Panc1 (cell line): ENCODE data around the gene HERC5. TPM values are rescaled to one million over a fixed set of nuclear protein-coding genes. Genes with fewer than 3 reads are reported as not detected.

Experiments
- ATAC-seq: fragments of 200-7000 bp; cut with Tn5 transposase; 2 replicates; pipeline ENCODE4 v1.9.1; 2020; ENCODE audit warnings: mild to moderate bottlenecking, moderate library complexity
- BruUV-seq: library from RNA; stranded (reverse); fragments of 400-500 nt; replicated peaks from 2 replicates; lab custom pipeline; 2021; lab: Mats Ljungman, UMichigan
- CTCF ChIA-PET: fragments of 300-600 bp; sonication (Branson Sonifier 250); formaldehyde crosslinking; loops from one replicate; lab custom pipeline; 2022; ENCODE audit warnings: antibody characterized with exemption; lab: Charles Lee
- POLR2A ChIA-PET: fragments of 300-600 bp; sonication (Branson Sonifier 250); formaldehyde crosslinking; loops from one replicate; lab custom pipeline; 2022; ENCODE audit warnings: antibody characterized with exemption; lab: Charles Lee
- DNase-seq: peaks from one replicate; pipeline ENCODE4 v3.0.0-alpha.2; 2010; ENCODE audit warnings: low read depth, low spot score
- H3K27ac ChIP-seq: 2 replicates; pipeline ENCODE4 v1.5.1; 2011; ENCODE audit warnings: mild to moderate bottlenecking, low read length, inconsistent platforms
- H3K27me3 ChIP-seq: fragments of 200-500 bp; sonication (Bioruptor generic); 2 replicates; pipeline ENCODE4 v1.6.0; 2014; ENCODE audit warnings: low read length, inconsistent platforms; ENCODE audit not compliant: control insufficient read depth, insufficient read depth
- H3K36me3 ChIP-seq: fragments of 200-500 bp; sonication (Bioruptor generic); 2 replicates; pipeline ENCODE4 v1.5.1; 2014; ENCODE audit warnings: inconsistent platforms, mild to moderate bottlenecking, low read length, moderate library complexity; ENCODE audit not compliant: control insufficient read depth, insufficient read depth
- H3K4me1 ChIP-seq: 2 replicates; pipeline ENCODE4 v1.5.1; 2011; ENCODE audit warnings: inconsistent platforms, mild to moderate bottlenecking, low read length, moderate library complexity; ENCODE audit not compliant: control insufficient read depth, insufficient read depth
- H3K4me3 ChIP-seq, 2 experiments: 2 replicates each; pipeline ENCODE4 v1.5.1; 2011 to 2012; ENCODE audit warnings: low read depth in 2 of 2, low read length in 2 of 2, mild to moderate bottlenecking in 2 of 2, inconsistent platforms in 1 of 2, moderate library complexity in 1 of 2
- H3K9me3 ChIP-seq: fragments of 200-500 bp; sonication (Bioruptor generic); 2 replicates; pipeline ENCODE4 v1.5.1; 2014; ENCODE audit warnings: low read depth, mild to moderate bottlenecking, inconsistent platforms, low read length, moderate library complexity; ENCODE audit not compliant: control insufficient read depth, insufficient read depth
- POLR2AphosphoS5 ChIP-seq: IDR thresholded peaks from 2 replicates; pipeline ENCODE4 v1.6.1; 2012; ENCODE audit warnings: mild to moderate bottlenecking, low read depth, low read length, moderate library complexity
- SIN3A ChIP-seq: IDR thresholded peaks from 2 replicates; pipeline ENCODE4 v1.6.1; 2012; ENCODE audit warnings: low read depth, mild to moderate bottlenecking, low read length, moderate library complexity, borderline replicate concordance; ENCODE audit not compliant: insufficient read depth
- TCF7L2 ChIP-seq: IDR thresholded peaks from 2 replicates; pipeline ENCODE4 v1.6.1; 2011; ENCODE audit warnings: mild to moderate bottlenecking, low read depth, low read length, inconsistent platforms
- in situ Hi-C: cut with HindIII; loops from 2 replicates; pipeline ENCODE4 v1.10.0; 2016; ENCODE audit warnings: low sequenced_read_pairs, low pct_unique_long_range_greater_than_20kb
- intact Hi-C: fragments of 100-400 bp; cut with micrococcal nuclease; formaldehyde crosslinking; loops from one replicate; pipeline ENCODE4 v1.10.0; 2022; ENCODE audit not compliant: unreplicated experiment
- total RNA-seq: library from RNA; stranded (reverse); gene quantifications from one replicate; pipeline ENCODE4 v1.2.1, GENCODE V29; 2021; ENCODE audit not compliant: unreplicated experiment
- TF ChIP-seq, protein P1 (sequence below): fragments of 450-650 bp; IDR thresholded peaks from 2 replicates; pipeline ENCODE4 v1.5.1; 2017; ENCODE audit warnings: mild to moderate bottlenecking
- TF ChIP-seq, protein P2 (sequence below), 2 experiments: IDR thresholded peaks; 2 replicates each; pipeline ENCODE4 v1.6.1; 2011 to 2012; ENCODE audit warnings: low read depth in 2 of 2, control low read depth in 1 of 2, low read length in 1 of 2, mild to moderate bottlenecking in 1 of 2, moderate library complexity in 1 of 2; ENCODE audit not compliant: insufficient read depth in 1 of 2

Gene HERC5
- total RNA-seq, 1 experiment from 2014 or later = 6.7 TPM

DNA sequence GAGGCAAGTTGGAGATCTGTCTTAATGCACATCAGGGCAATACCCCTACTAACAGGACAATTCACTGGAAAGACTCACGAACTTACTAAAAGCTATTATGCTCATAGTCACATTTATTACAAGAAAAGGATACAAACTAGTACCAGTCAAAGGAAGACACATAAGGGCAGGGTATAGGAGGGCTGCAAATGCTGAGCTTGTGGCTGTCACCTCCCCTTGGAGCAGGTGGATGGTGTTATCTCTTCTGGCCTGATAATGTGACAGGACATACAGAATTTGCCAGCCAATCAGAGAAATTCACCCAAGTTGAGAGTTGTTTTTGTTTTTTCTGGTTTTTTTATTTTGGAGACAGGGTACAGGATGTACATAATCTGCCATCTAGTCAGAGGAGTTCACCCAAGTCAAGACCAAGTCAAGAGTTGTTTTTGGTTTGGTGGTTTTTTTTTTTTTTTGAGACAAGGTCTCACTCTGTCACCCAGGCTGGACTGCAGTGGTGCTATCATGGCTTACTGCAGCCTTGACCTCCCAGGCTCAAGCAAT, 8.8 kb downstream of the HERC5 start:
- ChIA-PET CTCF (no interaction called here), POLR2A (interaction anchor here (0.7 kb wide), 1 partner anchor 55 kb away, joined by 4 read pairs; no protein-coding TSS in a partner anchor)
- no TSS peak for BruUV-seq
- no peaks in the 10 kb centered on the region for H3K36me3 ChIP-seq
- H3K27ac ChIP-seq = no peak overlapping the region
- in situ Hi-C loops (no loop called here), intact Hi-C loops (no loop called here)
- no peaks in the 10 kb centered on the region for H3K4me1 ChIP-seq
- TF ChIP-seq, protein P1, sequence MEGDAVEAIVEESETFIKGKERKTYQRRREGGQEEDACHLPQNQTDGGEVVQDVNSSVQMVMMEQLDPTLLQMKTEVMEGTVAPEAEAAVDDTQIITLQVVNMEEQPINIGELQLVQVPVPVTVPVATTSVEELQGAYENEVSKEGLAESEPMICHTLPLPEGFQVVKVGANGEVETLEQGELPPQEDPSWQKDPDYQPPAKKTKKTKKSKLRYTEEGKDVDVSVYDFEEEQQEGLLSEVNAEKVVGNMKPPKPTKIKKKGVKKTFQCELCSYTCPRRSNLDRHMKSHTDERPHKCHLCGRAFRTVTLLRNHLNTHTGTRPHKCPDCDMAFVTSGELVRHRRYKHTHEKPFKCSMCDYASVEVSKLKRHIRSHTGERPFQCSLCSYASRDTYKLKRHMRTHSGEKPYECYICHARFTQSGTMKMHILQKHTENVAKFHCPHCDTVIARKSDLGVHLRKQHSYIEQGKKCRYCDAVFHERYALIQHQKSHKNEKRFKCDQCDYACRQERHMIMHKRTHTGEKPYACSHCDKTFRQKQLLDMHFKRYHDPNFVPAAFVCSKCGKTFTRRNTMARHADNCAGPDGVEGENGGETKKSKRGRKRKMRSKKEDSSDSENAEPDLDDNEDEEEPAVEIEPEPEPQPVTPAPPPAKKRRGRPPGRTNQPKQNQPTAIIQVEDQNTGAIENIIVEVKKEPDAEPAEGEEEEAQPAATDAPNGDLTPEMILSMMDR = no peak
- no peak for TF ChIP-seq SIN3A
- TF ChIP-seq, protein P2, sequence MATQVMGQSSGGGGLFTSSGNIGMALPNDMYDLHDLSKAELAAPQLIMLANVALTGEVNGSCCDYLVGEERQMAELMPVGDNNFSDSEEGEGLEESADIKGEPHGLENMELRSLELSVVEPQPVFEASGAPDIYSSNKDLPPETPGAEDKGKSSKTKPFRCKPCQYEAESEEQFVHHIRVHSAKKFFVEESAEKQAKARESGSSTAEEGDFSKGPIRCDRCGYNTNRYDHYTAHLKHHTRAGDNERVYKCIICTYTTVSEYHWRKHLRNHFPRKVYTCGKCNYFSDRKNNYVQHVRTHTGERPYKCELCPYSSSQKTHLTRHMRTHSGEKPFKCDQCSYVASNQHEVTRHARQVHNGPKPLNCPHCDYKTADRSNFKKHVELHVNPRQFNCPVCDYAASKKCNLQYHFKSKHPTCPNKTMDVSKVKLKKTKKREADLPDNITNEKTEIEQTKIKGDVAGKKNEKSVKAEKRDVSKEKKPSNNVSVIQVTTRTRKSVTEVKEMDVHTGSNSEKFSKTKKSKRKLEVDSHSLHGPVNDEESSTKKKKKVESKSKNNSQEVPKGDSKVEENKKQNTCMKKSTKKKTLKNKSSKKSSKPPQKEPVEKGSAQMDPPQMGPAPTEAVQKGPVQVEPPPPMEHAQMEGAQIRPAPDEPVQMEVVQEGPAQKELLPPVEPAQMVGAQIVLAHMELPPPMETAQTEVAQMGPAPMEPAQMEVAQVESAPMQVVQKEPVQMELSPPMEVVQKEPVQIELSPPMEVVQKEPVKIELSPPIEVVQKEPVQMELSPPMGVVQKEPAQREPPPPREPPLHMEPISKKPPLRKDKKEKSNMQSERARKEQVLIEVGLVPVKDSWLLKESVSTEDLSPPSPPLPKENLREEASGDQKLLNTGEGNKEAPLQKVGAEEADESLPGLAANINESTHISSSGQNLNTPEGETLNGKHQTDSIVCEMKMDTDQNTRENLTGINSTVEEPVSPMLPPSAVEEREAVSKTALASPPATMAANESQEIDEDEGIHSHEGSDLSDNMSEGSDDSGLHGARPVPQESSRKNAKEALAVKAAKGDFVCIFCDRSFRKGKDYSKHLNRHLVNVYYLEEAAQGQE (IDR thresholded peaks at IDR 0.05; ENCODE audit: insufficient read depth in 1 of 2, low read depth in 2 of 2, low read length in 1 of 2) = no peak
- no peak for TF ChIP-seq TCF7L2
- TF ChIP-seq POLR2AphosphoS5 = no peak
- H3K4me3 ChIP-seq = no peak overlapping the region
- H3K9me3 ChIP-seq = no peaks in the 10 kb centered on the region
- DNase-seq = no peak
- no peak for ATAC-seq
- H3K27me3 ChIP-seq = no peaks in the 10 kb centered on the region

DNA sequence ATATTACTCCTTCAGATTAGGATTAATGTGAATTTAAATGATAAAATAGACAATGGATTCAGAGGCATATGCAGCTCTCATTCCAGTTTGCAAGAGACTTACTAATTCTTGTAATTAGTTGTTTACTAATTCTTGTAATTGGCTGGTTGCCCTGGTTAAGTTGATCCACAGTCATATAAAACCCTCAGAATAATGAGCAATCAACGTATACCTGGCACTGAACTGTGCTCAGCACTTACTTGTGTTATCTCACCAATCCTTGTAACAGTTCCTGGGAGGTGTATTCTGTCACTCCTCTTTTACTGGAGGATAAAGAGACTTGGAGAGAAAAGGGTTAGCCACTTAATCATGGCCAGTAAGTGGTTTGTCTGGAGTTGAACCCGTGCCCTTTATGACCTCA, 10.5 kb downstream of the HERC5 start:
- DNase-seq (no peak), ATAC-seq (no peak)
- Histone ChIP-seq H3K27ac (no peak overlapping the region), H3K36me3 (no peaks in the 10 kb centered on the region), H3K27me3 (no peaks in the 10 kb centered on the region), H3K4me3 (no peak overlapping the region), H3K9me3 (no peaks in the 10 kb centered on the region), H3K4me1 (no peaks in the 10 kb centered on the region)
- intact Hi-C loops = no loop called here
- ChIA-PET CTCF (no interaction called here), POLR2A (no interaction called here)
- BruUV-seq = no TSS peak
- in situ Hi-C loops = no loop called here
- TF ChIP-seq SIN3A = no peak
- no peak for TF ChIP-seq POLR2AphosphoS5
- TF ChIP-seq, protein P1 = no peak
- TF ChIP-seq, protein P2 (IDR thresholded peaks at IDR 0.05; ENCODE audit: insufficient read depth in 1 of 2, low read depth in 2 of 2, low read length in 1 of 2) = no peak
- no peak for TF ChIP-seq TCF7L2
